ENCODE data around the gene FBXL2. TPM values are rescaled to one million over a fixed set of nuclear protein-coding genes. Genes with fewer than 3 reads are reported as not detected.

Gene FBXL2
- total RNA-seq, 1 donor from 2014 or later, result 8.1 TPM

GRCh38 chr3:33430061-33430460 lies 152.8 kb downstream of the FBXL2 start:
- Histone ChIP-seq H3K4me1 (peaks cover 64% of the 10 kb centered on the region), H3K27me3 (ENCODE audit: low read depth) (no peaks in the 10 kb centered on the region), H3K27ac (no peak overlapping the region), H3K4me3 (no peak overlapping the region), H3K36me3 (peaks cover 2% of the 10 kb centered on the region), H3K9me3 (no peaks in the 10 kb centered on the region)
- intact Hi-C loops (cut with DNase I), result no loop called here
- no peak for DNase-seq
- ATAC-seq, result no peak
- no peak for TF ChIP-seq CTCF (IDR thresholded peaks at IDR 0.05)

- intact Hi-C loops (cut with DNase I), result no loop called here
- Histone ChIP-seq H3K4me1 (peaks cover 69% of the 10 kb centered on the region), H3K36me3 (no peaks in the 10 kb centered on the region), H3K27ac (no peak overlapping the region), H3K27me3 (ENCODE audit: low read depth) (no peaks in the 10 kb centered on the region), H3K9me3 (no peaks in the 10 kb centered on the region), H3K4me3 (no peak overlapping the region)
- ATAC-seq (no peak), DNase-seq (no peak)
- no peak for TF ChIP-seq CTCF (IDR thresholded peaks at IDR 0.05)
Measured at GRCh38 chr3:33430571-33430970, 153.3 kb downstream of the FBXL2 start.

- no peak for DNase-seq
- Histone ChIP-seq H3K36me3 (no peaks in the 10 kb centered on the region), H3K27ac (no peak overlapping the region), H3K27me3 (ENCODE audit: low read depth) (no peaks in the 10 kb centered on the region), H3K9me3 (no peaks in the 10 kb centered on the region), H3K4me3 (no peak overlapping the region), H3K4me1 (peaks cover 80% of the 10 kb centered on the region)
- no peak for ATAC-seq
- no peak for TF ChIP-seq CTCF (IDR thresholded peaks at IDR 0.05)
- intact Hi-C loops (cut with DNase I), result no loop called here
Measured at GRCh38 chr3:33433843-33434242, 156.6 kb downstream of the FBXL2 start.

Other genes with a start within 250 kb of the FBXL2 start
- 89.7 TPM for gene GLB1, start 180.3 kb upstream of the FBXL2 start, total RNA-seq
- gene TMPPE, start 180.3 kb upstream of the FBXL2 start, total RNA-seq, result 20.0 TPM
- 213 TPM for gene CRTAP, start 163.4 kb upstream of the FBXL2 start, total RNA-seq
- 1.9 TPM for gene SUSD5, start 58.6 kb upstream of the FBXL2 start, total RNA-seq
- gene UBP1, start 163.0 kb downstream of the FBXL2 start, total RNA-seq, result 67.0 TPM